HG02943 (cell line): Measurements from ENCODE around the gene FCN2.

Experiments used
- ATAC-seq: cut with Tn5 transposase; IDR thresholded peaks from one replicate; pipeline ENCODE4 v1.9.1; 2021; ENCODE audit warnings: mild to moderate bottlenecking, low read depth, moderate library complexity; ENCODE audit not compliant: unreplicated experiment

FCN2 gene

DNA sequence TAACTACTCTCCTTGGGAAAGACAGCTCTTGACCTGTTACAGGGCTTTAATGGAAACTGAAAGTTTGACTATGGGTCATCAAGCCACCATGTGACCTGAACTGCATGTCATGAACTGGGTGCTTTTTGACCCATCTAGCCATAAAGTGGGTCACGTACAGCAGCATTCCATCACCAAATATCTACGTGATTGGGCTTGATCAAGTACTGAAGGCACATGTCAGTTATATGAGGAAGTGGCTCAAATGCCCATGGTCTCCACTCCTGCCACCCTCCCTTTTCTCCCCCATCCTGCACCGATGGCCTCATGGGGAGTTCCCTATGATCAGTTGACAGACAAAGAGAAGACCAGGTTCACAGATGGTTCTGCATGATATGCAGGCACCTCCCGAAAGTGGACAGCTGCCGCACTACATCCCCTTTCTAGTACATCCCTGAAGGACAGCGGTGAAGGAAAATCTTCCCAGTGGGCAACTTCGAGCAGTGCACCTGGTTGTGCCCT is 44.5 kb downstream of the FCN2 start:
- ATAC-seq: no peak

GRCh38 chr9:134928436-134929192 is 48.0 kb downstream of the FCN2 start:
- ATAC-seq: no peak

- ATAC-seq: no peak
Observed at GRCh38 chr9:134929193-134930158, 48.9 kb downstream of the FCN2 start.

GRCh38 chr9:134930398-134930797 is 49.8 kb downstream of the FCN2 start:
- no peak for ATAC-seq

DNA sequence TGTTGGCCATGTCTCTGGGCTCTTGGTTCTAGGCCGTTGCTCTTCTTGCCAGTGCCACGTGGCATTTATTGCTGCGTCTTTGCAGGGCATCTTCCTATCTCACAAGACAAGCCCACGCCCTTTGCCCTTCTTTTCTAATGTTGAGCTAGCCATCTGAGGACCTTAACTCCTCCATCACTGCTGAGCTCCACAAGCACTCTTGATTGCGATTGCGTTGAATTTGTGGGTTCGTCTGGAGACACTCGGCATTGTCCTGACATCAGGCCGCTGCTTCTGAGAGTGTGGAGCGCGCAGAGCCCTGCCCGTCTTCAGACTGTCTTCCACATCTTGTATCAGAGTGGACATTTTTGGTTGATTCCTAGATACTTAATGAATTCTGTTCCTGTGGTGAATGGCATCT is 51.6 kb downstream of the FCN2 start:
- no peak for ATAC-seq

DNA sequence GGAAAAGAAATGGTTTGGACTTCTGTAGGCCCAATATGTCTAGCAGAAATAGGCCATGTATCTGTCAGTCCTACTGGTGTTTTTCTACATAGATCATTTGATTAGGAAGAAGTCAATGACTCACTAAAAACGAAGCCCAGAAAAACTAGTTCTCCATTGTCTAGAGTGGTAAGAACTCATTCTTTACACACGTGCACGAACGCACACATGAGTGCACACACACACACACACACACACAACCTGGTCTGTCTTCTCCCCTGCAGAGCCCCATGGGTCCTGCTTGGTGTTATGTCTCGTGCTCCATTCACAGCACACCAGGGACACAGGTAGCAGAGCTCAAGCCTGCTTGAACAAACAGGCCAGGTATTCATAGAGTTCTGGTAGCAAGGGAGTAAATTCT is 52.0 kb downstream of the FCN2 start:
- no peak for ATAC-seq

DNA sequence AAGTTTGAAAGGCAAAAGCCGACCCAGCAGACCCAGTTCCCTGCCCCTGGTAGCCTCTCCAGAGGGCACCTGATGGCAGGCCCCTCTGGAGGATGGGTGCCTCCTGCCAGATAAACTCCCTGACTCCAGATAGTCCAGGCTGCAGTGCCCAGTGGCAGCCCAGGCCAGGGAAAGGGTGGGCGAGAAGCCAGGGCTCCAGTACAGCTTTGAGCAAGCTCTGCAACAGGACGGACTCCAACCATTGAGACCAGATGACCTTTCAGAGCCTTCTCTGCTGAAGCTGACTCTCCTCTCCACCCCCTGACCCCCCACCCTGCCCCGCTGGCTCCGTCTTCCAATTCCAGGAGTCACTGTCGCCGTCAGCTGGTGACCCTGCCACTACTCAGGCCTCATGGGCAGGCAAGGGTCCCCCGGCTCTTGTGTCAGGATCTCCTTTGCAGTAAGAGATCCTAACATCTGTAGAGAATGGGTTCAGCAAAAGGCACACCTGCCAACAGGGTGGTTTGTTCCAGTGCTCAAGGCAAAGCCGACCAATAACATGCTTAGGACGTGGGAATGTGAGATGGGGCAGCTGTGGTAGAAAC is 52.6 kb downstream of the FCN2 start:
- no peak for ATAC-seq

- ATAC-seq: no peak
Observed at GRCh38 chr9:134935056-134935640, 54.5 kb downstream of the FCN2 start.

- no peak for ATAC-seq
Observed at GRCh38 chr9:134935701-134936345, 55.2 kb downstream of the FCN2 start.

- ATAC-seq: no peak
Observed at GRCh38 chr9:134936346-134937163, 55.9 kb downstream of the FCN2 start.
